Epithelial cell of proximal tubule (primary cell): Measurements from ENCODE around the gene PHLDA2. TPM values are rescaled to one million over a fixed set of nuclear protein-coding genes. Genes with fewer than 3 reads are reported as not detected.
A peak's percentile ranks its signal among the peaks of the same experiment; 100 is the strongest.

Experiments used
- DNase-seq: peaks from one replicate; pipeline ENCODE4 v3.0.0-alpha.2; 2011; ENCODE audit warnings: low read depth
- H3K4me3 ChIP-seq: 2 replicates; pipeline ENCODE4 v1.5.1; 2011; ENCODE audit warnings: low read depth, mild to moderate bottlenecking, low read length
- total RNA-seq: library from RNA; depleted of rRNA; stranded (reverse); fragments of >200 nt; gene quantifications from 2 replicates; pipeline ENCODE4 v1.2.3, GENCODE V29; 2015
- TF ChIP-seq, protein P1 (sequence below): conservative IDR thresholded peaks from 2 replicates; pipeline ENCODE4 v1.5.1; 2012; ENCODE audit warnings: low read depth, mild to moderate bottlenecking, low read length

Gene PHLDA2
- total RNA-seq, 1 donor from 2014 or later: 63.1 TPM

DNA sequence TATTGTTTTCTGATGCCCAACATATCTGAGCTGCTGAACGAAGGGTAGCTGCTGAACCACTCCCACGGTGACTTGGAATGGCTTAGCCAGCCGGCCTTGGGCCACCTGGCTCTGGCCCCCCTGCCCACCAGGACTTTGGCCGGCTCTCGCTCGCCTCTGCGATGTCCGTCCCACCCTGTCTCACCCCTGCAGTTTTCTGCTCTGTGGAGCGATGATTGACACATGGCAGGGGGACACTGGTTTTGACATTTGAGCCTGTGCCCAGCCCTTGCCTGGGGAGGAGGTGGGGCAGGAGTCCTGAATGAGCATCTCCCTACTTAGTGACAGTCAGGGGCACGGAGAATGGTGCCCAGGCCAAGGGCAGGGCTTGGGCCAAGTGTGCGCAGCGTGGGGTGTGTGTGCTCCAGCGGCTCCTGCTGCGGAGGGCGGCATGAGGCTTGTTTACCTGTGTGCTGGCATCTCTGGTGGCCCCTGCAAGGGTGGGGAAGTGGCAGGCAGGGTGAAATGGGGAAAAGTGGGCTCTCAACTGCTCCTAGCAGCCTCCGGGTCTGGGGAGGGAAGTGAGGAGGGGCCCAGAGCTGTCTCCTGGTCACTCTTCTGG lies 27.9 kb downstream of the PHLDA2 start:
- TF ChIP-seq, protein P1, sequence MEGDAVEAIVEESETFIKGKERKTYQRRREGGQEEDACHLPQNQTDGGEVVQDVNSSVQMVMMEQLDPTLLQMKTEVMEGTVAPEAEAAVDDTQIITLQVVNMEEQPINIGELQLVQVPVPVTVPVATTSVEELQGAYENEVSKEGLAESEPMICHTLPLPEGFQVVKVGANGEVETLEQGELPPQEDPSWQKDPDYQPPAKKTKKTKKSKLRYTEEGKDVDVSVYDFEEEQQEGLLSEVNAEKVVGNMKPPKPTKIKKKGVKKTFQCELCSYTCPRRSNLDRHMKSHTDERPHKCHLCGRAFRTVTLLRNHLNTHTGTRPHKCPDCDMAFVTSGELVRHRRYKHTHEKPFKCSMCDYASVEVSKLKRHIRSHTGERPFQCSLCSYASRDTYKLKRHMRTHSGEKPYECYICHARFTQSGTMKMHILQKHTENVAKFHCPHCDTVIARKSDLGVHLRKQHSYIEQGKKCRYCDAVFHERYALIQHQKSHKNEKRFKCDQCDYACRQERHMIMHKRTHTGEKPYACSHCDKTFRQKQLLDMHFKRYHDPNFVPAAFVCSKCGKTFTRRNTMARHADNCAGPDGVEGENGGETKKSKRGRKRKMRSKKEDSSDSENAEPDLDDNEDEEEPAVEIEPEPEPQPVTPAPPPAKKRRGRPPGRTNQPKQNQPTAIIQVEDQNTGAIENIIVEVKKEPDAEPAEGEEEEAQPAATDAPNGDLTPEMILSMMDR: no peak
- no peak for DNase-seq
- H3K4me3 ChIP-seq: peak overlapping the region; percentile 73

DNA sequence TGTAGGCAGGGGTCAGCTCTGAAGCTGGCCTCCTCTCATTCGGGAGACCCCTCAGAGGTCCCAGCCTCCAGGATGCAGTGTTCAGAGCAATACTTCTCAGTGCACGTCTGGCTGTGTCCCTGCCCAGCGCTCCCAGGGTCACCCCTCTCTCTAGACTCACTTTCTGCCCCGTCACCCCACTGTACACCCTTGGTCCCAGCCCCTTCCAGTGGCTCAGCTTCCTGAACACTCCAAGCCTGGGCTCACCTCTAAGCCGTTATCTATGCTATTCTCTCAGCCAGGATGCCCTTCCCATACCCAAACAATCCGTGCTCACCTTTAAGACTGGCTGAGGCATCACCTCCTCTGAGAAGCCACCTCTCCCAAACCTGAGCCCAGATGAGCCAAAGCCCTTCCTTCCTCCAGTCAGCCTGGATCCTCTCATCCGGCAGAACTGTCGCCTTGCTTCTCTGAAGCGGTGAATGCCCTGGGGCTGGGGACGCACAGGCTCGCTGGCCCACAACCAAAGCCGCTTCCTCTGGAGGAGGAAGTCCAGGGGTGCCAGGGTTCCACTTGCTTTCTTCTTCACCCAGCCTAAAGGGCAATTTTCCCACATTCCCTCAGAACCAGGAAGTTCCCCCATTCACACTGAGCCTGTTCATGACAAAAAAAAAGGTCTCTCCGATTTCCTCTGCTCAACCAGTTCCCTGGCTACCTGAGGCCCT lies 30.0 kb downstream of the PHLDA2 start:
- TF ChIP-seq, protein P1: no peak
- no peak for DNase-seq
- H3K4me3 ChIP-seq: no peak overlapping the region

DNA sequence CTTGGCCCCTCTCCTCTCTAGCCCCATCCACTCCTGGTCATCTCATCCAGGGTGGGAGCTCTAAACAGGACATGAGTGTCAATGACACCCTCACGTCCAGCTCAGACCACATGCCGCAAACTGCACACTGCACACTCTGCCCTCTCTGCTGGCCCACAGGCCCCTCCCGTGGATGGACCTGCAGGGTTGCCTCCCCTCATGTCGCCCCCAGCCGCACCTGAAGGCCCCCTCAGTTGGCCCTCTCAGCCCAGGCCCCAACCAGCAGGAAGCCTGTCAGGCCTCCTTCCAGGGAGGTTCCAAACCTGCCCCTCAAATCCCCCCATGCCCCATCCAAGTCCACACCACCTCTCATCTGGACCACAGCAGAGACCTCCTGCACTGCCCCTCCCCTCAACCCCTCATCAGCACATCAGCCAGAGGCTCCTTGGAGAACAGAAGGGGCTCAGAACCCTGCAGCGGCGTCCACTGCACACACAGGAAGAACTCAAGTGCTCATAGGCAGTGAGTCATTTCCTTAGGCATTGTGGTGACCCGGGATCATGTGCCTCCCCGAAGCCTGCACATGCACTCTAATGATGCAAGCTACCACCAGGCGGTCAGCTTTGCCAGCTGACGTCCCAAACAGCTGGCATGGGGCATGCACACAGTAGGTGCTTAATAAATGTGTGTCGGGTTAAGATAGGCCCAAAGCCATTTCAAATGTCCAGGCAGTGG lies 30.7 kb downstream of the PHLDA2 start:
- TF ChIP-seq, protein P1: no peak
- peak; percentile 44 for DNase-seq
- no peak overlapping the region for H3K4me3 ChIP-seq

DNA sequence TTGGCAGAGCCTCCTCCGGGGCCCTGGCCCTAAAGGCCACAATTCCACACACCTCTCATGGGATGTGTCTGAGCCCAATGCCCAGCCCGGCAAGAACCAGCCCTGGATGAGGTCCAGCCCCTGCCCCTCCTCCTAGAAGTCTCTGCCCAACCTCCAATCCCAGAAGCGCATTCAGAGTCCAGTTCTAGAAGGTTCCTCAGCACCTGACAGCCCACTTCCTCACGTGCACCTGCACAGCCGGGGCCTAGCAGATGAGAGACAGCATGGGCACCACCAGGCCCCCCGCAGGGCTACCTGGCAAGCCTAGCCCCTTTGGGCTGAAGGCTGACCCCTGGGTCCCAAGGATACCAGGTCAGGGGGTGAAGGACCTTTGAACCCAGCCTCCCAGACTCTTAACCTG lies 32.2 kb downstream of the PHLDA2 start:
- TF ChIP-seq, protein P1: no peak
- DNase-seq: no peak
- no peak overlapping the region for H3K4me3 ChIP-seq

DNA sequence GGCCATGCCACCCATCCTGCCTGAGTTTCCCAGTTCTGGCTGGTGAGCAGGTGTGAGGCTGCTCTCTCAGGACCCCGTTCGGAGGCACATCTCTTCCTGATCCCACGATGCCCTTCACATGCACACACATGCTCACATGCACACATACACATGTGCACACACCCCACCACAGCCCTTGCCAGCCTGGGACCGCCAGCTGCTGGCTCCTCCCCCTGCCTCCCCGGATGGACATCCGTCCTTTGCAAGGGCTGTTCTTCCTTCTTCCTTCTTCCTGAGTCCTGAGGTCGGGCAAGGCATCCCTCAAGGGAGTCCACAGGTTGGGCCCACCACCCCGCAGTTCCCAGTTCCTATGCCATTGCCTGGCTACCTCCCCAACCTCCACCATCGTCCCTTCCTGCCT lies 33.2 kb downstream of the PHLDA2 start:
- no peak overlapping the region for H3K4me3 ChIP-seq
- TF ChIP-seq, protein P1: no peak
- DNase-seq: no peak

DNA sequence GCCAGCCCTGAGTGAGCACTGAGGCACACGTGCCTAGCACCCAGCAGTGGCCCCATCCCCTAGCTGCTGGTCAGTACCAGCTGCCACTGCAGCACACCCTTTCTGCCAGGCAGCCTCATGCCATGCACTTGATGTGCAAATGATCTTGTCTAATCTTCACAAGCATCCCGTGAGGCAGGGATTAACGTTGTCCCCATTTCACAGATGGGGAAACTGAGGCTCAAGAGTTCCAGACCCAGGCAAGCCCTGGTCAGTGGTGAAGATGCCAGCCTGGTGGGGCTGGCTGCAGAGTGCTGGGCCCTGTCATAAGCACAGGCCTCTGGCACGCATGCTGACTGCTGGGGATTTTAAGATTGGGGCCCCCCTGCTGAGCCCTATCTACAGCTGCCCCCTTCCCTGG lies 35.3 kb downstream of the PHLDA2 start:
- TF ChIP-seq, protein P1: no peak
- H3K4me3 ChIP-seq: no peak overlapping the region
- no peak for DNase-seq
